Stomach (tissue), 9 donors: ENCODE results near the gene BARD1. TPM values are rescaled to one million over a fixed set of nuclear protein-coding genes. Genes with fewer than 3 reads are reported as not detected.
"Not testable (repeated sequence)": the region's sequence is repeated elsewhere in the genome, so short reads cannot be mapped to it uniquely, and the experiment has no call there.

Experiments
- DNase-seq, 2 donors: peaks; one replicate each; pipeline versions ENCODE4 v3.0.0 to v3.0.0-alpha.2; 2013 to 2019
- H3K27ac ChIP-seq, 5 donors: fragments of 200-600 bp in 4 of 5; sonication (generic) in 4 of 5; one replicate each; pipeline ENCODE4 v1.5.1; 2013 to 2019; ENCODE audit warnings: mild to moderate bottlenecking in 1 of 5, moderate library complexity in 1 of 5
- H3K27me3 ChIP-seq, 3 donors: fragments of 200-600 bp; sonication (generic); one replicate each; pipeline ENCODE4 v1.5.1; 2017 to 2019; ENCODE audit warnings: mixed run types in 1 of 3
- H3K36me3 ChIP-seq, 4 donors: fragments of 200-600 bp; sonication (generic); 1 replicate in 3 of 4; 2 replicates in 1 of 4; pipeline ENCODE4 v1.5.1; 2016 to 2019
- H3K4me1 ChIP-seq, 4 donors: fragments of 200-600 bp; sonication (generic); one replicate each; pipeline ENCODE4 v1.5.1; 2016 to 2019
- H3K4me3 ChIP-seq, 4 donors: fragments of 200-600 bp; sonication (generic) in 3 of 4; one replicate each; pipeline ENCODE4 v1.5.1; 2016 to 2019; ENCODE audit warnings: mild to moderate bottlenecking in 1 of 4
- H3K9me3 ChIP-seq, 4 donors: fragments of 200-600 bp; sonication (generic); one replicate each; pipeline ENCODE4 v1.5.1; 2016 to 2019
- CTCF ChIP-seq, 7 experiments: fragments of 450-650 bp in 4 of 7; fragments of 200-600 bp in 3 of 7; sonication (generic) in 3 of 7; IDR thresholded peaks; one replicate each; pipeline ENCODE4 v1.5.1; 2016 to 2019; ENCODE audit warnings: antibody characterized with exemption in 7 of 7, control low read depth in 2 of 7, mild to moderate bottlenecking in 1 of 7
- EP300 ChIP-seq: sonication (generic); formaldehyde crosslinking; IDR thresholded peaks from one replicate; pipeline ENCODE4 v1.6.1; 2017; ENCODE audit warnings: antibody characterized with exemption
- POLR2A ChIP-seq, 4 donors: fragments of 450-650 bp; IDR thresholded peaks; one replicate each; pipeline ENCODE4 v1.6.1; 2016; ENCODE audit warnings: antibody characterized with exemption in 4 of 4, control low read depth in 2 of 4, mild to moderate bottlenecking in 1 of 4, moderate library complexity in 1 of 4
- POLR2AphosphoS5 ChIP-seq, 3 donors: sonication (generic); formaldehyde crosslinking; IDR thresholded peaks; one replicate each; pipeline ENCODE4 v1.6.1; 2016; ENCODE audit warnings: antibody characterized with exemption in 3 of 3
- WGBS, 5 donors: extraction: QIAGEN DNeasy Blood & Tissue Kit in 3 of 5; methylation state at CpG; one replicate each; pipeline versions ENCODE4 v1.1.5 to v1.1.7; 2013 to 2018; 5-methylcytosine and 5-hydroxymethylcytosine counted together
- intact Hi-C: fragments of 100-400 bp; cut with DNase I; formaldehyde crosslinking; loops from one replicate; pipeline ENCODE4 v1.15.1; 2023; ENCODE audit warnings: low total_unique reads
- polyA plus RNA-seq, 3 donors: library from polyadenylated mRNA; stranded (reverse); fragments of 200-250 nt; gene quantifications; one replicate each; pipeline ENCODE4 v1.2.3, GENCODE V29; 2013
- small RNA-seq, 4 donors: library from RNA; depleted of rRNA; stranded (forward); fragments of <200 nt; gene quantifications; one replicate each; pipeline ENCODE3, GENCODE V24; 2016
- total RNA-seq, 5 donors: library from RNA; depleted of rRNA; stranded (reverse); fragments of >200 nt; gene quantifications; one replicate each; pipeline versions ENCODE4 v1.1.0 to v1.2.3, GENCODE V29; 2014 to 2016
- donor health status: healthy with polysubstance abuse.
- donor health status: Bipolar disorder and iron deficiency.
- donor health status: healthy.

Gene BARD1
- total and polyA plus RNA-seq, 8 donors: 1.2 to 74.4 (median 10.9) TPM

GRCh38 chr2:214695789-214696188, 113.7 kb downstream of the BARD1 start:
- peaks cover 0 to 16% (median 4%) of the 10 kb centered on the region in 4 donors for H3K9me3 ChIP-seq
- DNase-seq: no peak
- H3K27ac ChIP-seq: no peak overlapping the region
- intact Hi-C loops: no loop called here
- no peaks in the 10 kb centered on the region for H3K4me1 ChIP-seq
- TF ChIP-seq POLR2AphosphoS5 (IDR thresholded peaks at IDR 0.05): no peak
- no peak for TF ChIP-seq CTCF (IDR thresholded peaks at IDR 0.05)
- no peak for TF ChIP-seq POLR2A (IDR thresholded peaks at IDR 0.05)
- no peak for TF ChIP-seq EP300
- no peak overlapping the region for H3K4me3 ChIP-seq
- 67 to 90% (median 83%) methylated on average over 1 of the region's 1 CpG for WGBS, 5 donors
- no peaks in the 10 kb centered on the region for H3K36me3 ChIP-seq
- no peaks in the 10 kb centered on the region for H3K27me3 ChIP-seq

- WGBS, 5 donors: 0 to 30% (median 2%) methylated on average over 4 to 11 of the region's 12 CpGs
- H3K4me1 ChIP-seq, H3K27ac ChIP-seq, H3K27me3 ChIP-seq, intact Hi-C loops, H3K9me3 ChIP-seq, H3K36me3 ChIP-seq, DNase-seq: not testable (repeated sequence)
- H3K4me3 ChIP-seq: peak overlapping the region in 1 of 4 donors; percentile 9
Observed at GRCh38 chr2:214683557-214683956, 125.9 kb downstream of the BARD1 start.

- H3K27ac ChIP-seq: no peak overlapping the region
- intact Hi-C loops: no loop called here
- H3K4me3 ChIP-seq: no peak overlapping the region
- H3K36me3 ChIP-seq: no peaks in the 10 kb centered on the region
- H3K27me3 ChIP-seq: no peaks in the 10 kb centered on the region
- no peak for DNase-seq
- no peaks in the 10 kb centered on the region for H3K4me1 ChIP-seq
- no peaks in the 10 kb centered on the region for H3K9me3 ChIP-seq
- TF ChIP-seq EP300: no peak
- TF ChIP-seq CTCF (IDR thresholded peaks at IDR 0.05): no peak
- no peak for TF ChIP-seq POLR2A (IDR thresholded peaks at IDR 0.05)
- no peak for TF ChIP-seq POLR2AphosphoS5 (IDR thresholded peaks at IDR 0.05)
- 73 to 93% (median 90%) methylated on average over 1 of the region's 1 CpG for WGBS, 5 donors
Observed at GRCh38 chr2:214679736-214680135, 129.7 kb downstream of the BARD1 start.

GRCh38 chr2:214676421-214677089, 132.9 kb downstream of the BARD1 start:
- TF ChIP-seq POLR2A (IDR thresholded peaks at IDR 0.05) (no peak), EP300 (no peak), CTCF (IDR thresholded peaks at IDR 0.05) (no peak), POLR2AphosphoS5 (IDR thresholded peaks at IDR 0.05) (no peak)
- no peaks in the 10 kb centered on the region for H3K27me3 ChIP-seq
- intact Hi-C loops: no loop called here
- 88 to 95% (median 90%) methylated on average over 5 of the region's 5 CpGs for WGBS, 5 donors
- DNase-seq: no peak
- no peak overlapping the region for H3K27ac ChIP-seq
- no peaks in the 10 kb centered on the region for H3K36me3 ChIP-seq
- no peaks in the 10 kb centered on the region for H3K9me3 ChIP-seq
- no peak overlapping the region for H3K4me3 ChIP-seq
- no peaks in the 10 kb centered on the region for H3K4me1 ChIP-seq

Small RNA genes lying within 50 kb of the gene (small RNA-seq; reads per million reads assigned to genes)
- 0 reads per million in 4 donors for gene SNORA70I
